Measurements from ENCODE around the gene GAK. TPM values are rescaled to one million over a fixed set of nuclear protein-coding genes. Genes with fewer than 3 reads are reported as not detected.

GAK gene
- total RNA-seq, 1 experiment from 2014 or later, result 86.6 TPM

DNA sequence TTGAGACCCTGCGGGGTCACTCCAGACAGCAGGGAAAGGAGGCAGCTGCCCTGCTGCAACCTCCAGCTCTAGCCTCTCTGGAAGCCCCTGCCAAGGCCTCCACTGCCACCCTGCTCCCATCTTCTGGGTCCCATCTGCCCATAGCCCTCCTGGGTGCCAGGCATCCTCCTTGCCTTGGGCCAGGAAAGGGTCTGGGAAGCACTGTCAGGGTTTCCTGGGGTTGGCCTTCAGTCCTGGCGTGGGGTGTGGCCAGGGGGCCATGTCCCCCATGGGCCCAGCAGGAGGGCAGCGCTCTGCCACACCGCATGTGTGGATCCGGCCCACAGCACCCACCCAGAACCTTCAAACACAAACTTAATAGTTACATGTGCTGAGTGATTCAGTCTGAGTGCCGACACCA is 102.8 kb downstream of the GAK start:
- ChIA-PET POLR2A (no interaction called here), CTCF (interaction anchor here (0.5 kb wide), 1 partner anchor 54 kb away, joined by 3 read pairs; no protein-coding TSS in a partner anchor)
- intact Hi-C loops (cut with micrococcal nuclease; ENCODE audit: unreplicated experiment) (no loop called here), in situ Hi-C loops (cut with HindIII; ENCODE audit: low pct_unique_long_range_greater_than_20kb, low sequenced_read_pairs) (no loop called here)
- H3K4me1 ChIP-seq (ENCODE audit: control insufficient read depth, insufficient read depth, low read length), result peaks cover 8% of the 10 kb centered on the region; the same call in 1 of the 2 replicates
- BruUV-seq (replicated peaks), result no TSS peak
- no peaks in the 10 kb centered on the region for H3K27me3 ChIP-seq (ENCODE audit: control insufficient read depth, insufficient read depth, low read length)
- H3K27ac ChIP-seq (ENCODE audit: low read length), result no peak overlapping the region
- TF ChIP-seq REST (IDR thresholded peaks at IDR 0.05; ENCODE audit: insufficient read depth in 1 of 2, low read depth in 2 of 2, low read length in 1 of 2) (no peak), SIN3A (IDR thresholded peaks at IDR 0.05; ENCODE audit: borderline replicate concordance, insufficient read depth, low read depth, low read length) (no peak), POLR2AphosphoS5 (IDR thresholded peaks at IDR 0.05; ENCODE audit: low read depth, low read length) (no peak), TCF7L2 (IDR thresholded peaks at IDR 0.05; ENCODE audit: low read depth, low read length) (no peak)
- TF ChIP-seq, protein P1, sequence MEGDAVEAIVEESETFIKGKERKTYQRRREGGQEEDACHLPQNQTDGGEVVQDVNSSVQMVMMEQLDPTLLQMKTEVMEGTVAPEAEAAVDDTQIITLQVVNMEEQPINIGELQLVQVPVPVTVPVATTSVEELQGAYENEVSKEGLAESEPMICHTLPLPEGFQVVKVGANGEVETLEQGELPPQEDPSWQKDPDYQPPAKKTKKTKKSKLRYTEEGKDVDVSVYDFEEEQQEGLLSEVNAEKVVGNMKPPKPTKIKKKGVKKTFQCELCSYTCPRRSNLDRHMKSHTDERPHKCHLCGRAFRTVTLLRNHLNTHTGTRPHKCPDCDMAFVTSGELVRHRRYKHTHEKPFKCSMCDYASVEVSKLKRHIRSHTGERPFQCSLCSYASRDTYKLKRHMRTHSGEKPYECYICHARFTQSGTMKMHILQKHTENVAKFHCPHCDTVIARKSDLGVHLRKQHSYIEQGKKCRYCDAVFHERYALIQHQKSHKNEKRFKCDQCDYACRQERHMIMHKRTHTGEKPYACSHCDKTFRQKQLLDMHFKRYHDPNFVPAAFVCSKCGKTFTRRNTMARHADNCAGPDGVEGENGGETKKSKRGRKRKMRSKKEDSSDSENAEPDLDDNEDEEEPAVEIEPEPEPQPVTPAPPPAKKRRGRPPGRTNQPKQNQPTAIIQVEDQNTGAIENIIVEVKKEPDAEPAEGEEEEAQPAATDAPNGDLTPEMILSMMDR (IDR thresholded peaks at IDR 0.05), result no peak
- no peaks in the 10 kb centered on the region for H3K9me3 ChIP-seq (ENCODE audit: control insufficient read depth, insufficient read depth, low read depth, low read length)
- ATAC-seq (no peak), DNase-seq (ENCODE audit: low read depth, low spot score) (no peak)
- H3K4me3 ChIP-seq (ENCODE audit: low read depth in 2 of 2, low read length in 2 of 2), result no peak overlapping the region
- H3K36me3 ChIP-seq (ENCODE audit: control insufficient read depth, insufficient read depth, low read length), result no peaks in the 10 kb centered on the region

- no peaks in the 10 kb centered on the region for H3K27me3 ChIP-seq (ENCODE audit: control insufficient read depth, insufficient read depth, low read length)
- ChIA-PET CTCF (interaction anchor here (0.5 kb wide), 1 partner anchor 54 kb away, joined by 3 read pairs; no protein-coding TSS in a partner anchor), POLR2A (interaction anchor here (0.6 kb wide), 1 partner anchor 93 kb away, joined by 4 read pairs; no protein-coding TSS in a partner anchor)
- no peaks in the 10 kb centered on the region for H3K9me3 ChIP-seq (ENCODE audit: control insufficient read depth, insufficient read depth, low read depth, low read length)
- peak; percentile 73 for ATAC-seq
- TF ChIP-seq SIN3A (IDR thresholded peaks at IDR 0.05; ENCODE audit: borderline replicate concordance, insufficient read depth, low read depth, low read length), result no peak
- TF ChIP-seq, protein P1 (IDR thresholded peaks at IDR 0.05), result no peak
- no peak for TF ChIP-seq POLR2AphosphoS5 (IDR thresholded peaks at IDR 0.05; ENCODE audit: low read depth, low read length)
- no peak for TF ChIP-seq REST (IDR thresholded peaks at IDR 0.05; ENCODE audit: insufficient read depth in 1 of 2, low read depth in 2 of 2, low read length in 1 of 2)
- TF ChIP-seq TCF7L2 (IDR thresholded peaks at IDR 0.05; ENCODE audit: low read depth, low read length), result no peak
- DNase-seq (ENCODE audit: low read depth, low spot score), result no peak
- no peaks in the 10 kb centered on the region for H3K36me3 ChIP-seq (ENCODE audit: control insufficient read depth, insufficient read depth, low read length)
- intact Hi-C loops (cut with micrococcal nuclease; ENCODE audit: unreplicated experiment) (no loop called here), in situ Hi-C loops (cut with HindIII; ENCODE audit: low pct_unique_long_range_greater_than_20kb, low sequenced_read_pairs) (no loop called here)
- peaks cover 8% of the 10 kb centered on the region; the same call in 1 of the 2 replicates for H3K4me1 ChIP-seq (ENCODE audit: control insufficient read depth, insufficient read depth, low read length)
- no TSS peak for BruUV-seq (replicated peaks)
- no peak overlapping the region for H3K4me3 ChIP-seq (ENCODE audit: low read depth in 2 of 2, low read length in 2 of 2)
- H3K27ac ChIP-seq (ENCODE audit: low read length), result no peak overlapping the region
Observed at GRCh38 chr4:828641-829271, 103.4 kb downstream of the GAK start.

All from Panc1 (cell line).